Measurements from ENCODE around the gene PHTF1.
A peak's percentile ranks its signal among the peaks of the same experiment; 100 is the strongest.

Gene PHTF1

GRCh38 chr1:113714606-113715269 is 44.5 kb downstream of the PHTF1 start:
- DNase-seq = no peak

- DNase-seq = no peak
Observed at GRCh38 chr1:113701429-113701828, 57.9 kb downstream of the PHTF1 start.

- no peak for DNase-seq
Observed at GRCh38 chr1:113694910-113695309, 64.4 kb downstream of the PHTF1 start.

GRCh38 chr1:113692824-113693431 is 66.4 kb downstream of the PHTF1 start:
- no peak for DNase-seq

GRCh38 chr1:113692342-113692741 is 66.9 kb downstream of the PHTF1 start:
- DNase-seq = no peak

- no peak for DNase-seq
Observed at GRCh38 chr1:113691184-113691583, 68.1 kb downstream of the PHTF1 start.

- no peak for DNase-seq
Observed at GRCh38 chr1:113686891-113687618, 72.2 kb downstream of the PHTF1 start.

GRCh38 chr1:113684153-113684541 is 75.1 kb downstream of the PHTF1 start:
- DNase-seq = no peak

- no peak for DNase-seq
Observed at GRCh38 chr1:113683384-113684152, 75.7 kb downstream of the PHTF1 start.

GRCh38 chr1:113681596-113682337 is 77.5 kb downstream of the PHTF1 start:
- DNase-seq = no peak

GRCh38 chr1:113678159-113678469 is 81.2 kb downstream of the PHTF1 start:
- DNase-seq = no peak

GRCh38 chr1:113677250-113678158 is 81.8 kb downstream of the PHTF1 start:
- DNase-seq = peak; percentile 42

GRCh38 chr1:113676524-113676923 is 82.8 kb downstream of the PHTF1 start:
- DNase-seq = no peak

- DNase-seq = no peak
Observed at GRCh38 chr1:113675302-113675701, 84.0 kb downstream of the PHTF1 start.

GRCh38 chr1:113674591-113674990 is 84.7 kb downstream of the PHTF1 start:
- DNase-seq = no peak

GRCh38 chr1:113672491-113672890 is 86.8 kb downstream of the PHTF1 start:
- no peak for DNase-seq

GRCh38 chr1:113670650-113671049 is 88.6 kb downstream of the PHTF1 start:
- DNase-seq = no peak

- DNase-seq = no peak
Observed at GRCh38 chr1:113669988-113670387, 89.3 kb downstream of the PHTF1 start.

GRCh38 chr1:113666126-113666525 is 93.2 kb downstream of the PHTF1 start:
- DNase-seq = no peak

GRCh38 chr1:113665071-113665470 is 94.2 kb downstream of the PHTF1 start:
- no peak for DNase-seq

- DNase-seq = no peak
Observed at GRCh38 chr1:113663165-113663951, 95.9 kb downstream of the PHTF1 start.

Measured in midbrain (tissue), 1 donor.